Esophagus muscularis mucosa (tissue), 4 donors: ENCODE results near the gene PRELID3B.

Source experiments
- CTCF ChIP-seq, 3 experiments: fragments of 200-600 bp in 2 of 3; fragments of 450-650 bp in 1 of 3; sonication (generic) in 2 of 3; IDR thresholded peaks; one replicate each; pipeline ENCODE4 v1.5.1; 2017 to 2019; ENCODE audit warnings: antibody characterized with exemption in 3 of 3, mild to moderate bottlenecking in 2 of 3, moderate library complexity in 1 of 3
- EP300 ChIP-seq: sonication (generic); formaldehyde crosslinking; IDR thresholded peaks from one replicate; pipeline ENCODE4 v1.6.1; 2017; ENCODE audit warnings: antibody characterized with exemption
- POLR2AphosphoS5 ChIP-seq, 2 donors: sonication (generic); formaldehyde crosslinking; IDR thresholded peaks; one replicate each; pipeline ENCODE4 v1.6.1; 2017; ENCODE audit warnings: antibody characterized with exemption in 2 of 2

GRCh38 chr20:59078231-59078630 lies 35.6 kb upstream of the PRELID3B start:
- TF ChIP-seq CTCF (IDR thresholded peaks at IDR 0.05) (no peak), POLR2AphosphoS5 (IDR thresholded peaks at IDR 0.05) (no peak), EP300 (no peak)
